GM04503 (cell line): Measurements from ENCODE around the gene LRMDA.

ENCODE experiments used
- DNase-seq: peaks from one replicate; pipeline ENCODE4 v3.0.0-alpha.2; 2012; ENCODE audit warnings: low read depth

LRMDA gene

DNA sequence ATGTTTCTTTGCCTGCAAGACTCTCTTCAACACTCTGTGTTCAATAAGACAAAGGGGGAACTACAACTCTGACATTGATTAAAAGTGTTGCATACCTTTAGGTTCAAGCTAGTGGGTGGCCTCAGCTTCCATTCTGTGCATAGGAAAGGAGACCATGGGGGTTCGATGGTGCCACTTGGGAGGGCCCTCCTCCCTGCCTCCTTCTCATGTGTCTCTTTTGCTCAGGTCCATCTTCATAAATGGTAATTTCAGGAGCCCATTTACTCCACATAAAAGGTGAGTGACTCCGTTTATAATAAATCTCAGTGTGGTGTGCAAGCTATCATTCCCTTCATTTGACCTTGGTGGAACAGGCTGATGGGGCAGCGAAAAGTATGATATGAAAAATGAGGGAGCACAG is 285.1 kb downstream of the LRMDA start:
- no peak for DNase-seq

DNA sequence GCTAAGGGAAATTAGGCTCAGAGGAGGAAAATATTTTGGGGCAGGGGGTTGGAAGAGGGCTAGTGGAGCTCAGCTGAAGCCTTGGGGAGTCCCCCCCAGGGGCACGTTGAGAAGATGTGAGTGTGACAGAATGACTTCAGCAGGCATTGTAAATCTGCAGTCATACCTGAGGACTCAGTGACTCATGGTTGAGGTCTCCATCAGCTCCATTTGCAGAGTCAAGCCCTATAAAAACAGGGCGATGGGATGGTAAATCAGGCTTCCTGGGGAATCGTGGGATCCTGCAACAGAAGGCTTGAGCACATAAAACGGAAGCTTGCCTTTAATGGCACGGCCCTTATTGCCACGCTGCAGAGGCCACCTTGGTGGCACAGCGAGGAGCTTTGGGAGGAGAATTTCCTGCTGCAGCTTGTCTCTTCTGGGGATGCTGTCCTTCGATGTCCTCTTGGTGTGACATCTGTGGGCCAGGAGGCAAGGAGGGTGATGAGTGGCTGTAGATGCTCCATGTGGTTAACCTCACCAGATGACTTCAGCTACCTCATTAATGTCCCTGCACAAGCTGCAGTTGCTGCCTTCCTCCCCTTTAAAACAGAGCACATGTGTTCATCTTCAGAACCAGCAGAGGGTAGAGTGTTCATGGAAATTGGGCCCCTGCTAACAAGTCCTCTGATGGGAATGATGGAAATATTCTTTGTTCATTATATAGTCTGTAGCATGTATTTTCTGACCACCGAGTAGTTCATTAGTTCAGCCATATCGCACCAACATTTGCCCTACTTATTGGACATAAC is 285.9 kb downstream of the LRMDA start:
- DNase-seq: no peak

DNA sequence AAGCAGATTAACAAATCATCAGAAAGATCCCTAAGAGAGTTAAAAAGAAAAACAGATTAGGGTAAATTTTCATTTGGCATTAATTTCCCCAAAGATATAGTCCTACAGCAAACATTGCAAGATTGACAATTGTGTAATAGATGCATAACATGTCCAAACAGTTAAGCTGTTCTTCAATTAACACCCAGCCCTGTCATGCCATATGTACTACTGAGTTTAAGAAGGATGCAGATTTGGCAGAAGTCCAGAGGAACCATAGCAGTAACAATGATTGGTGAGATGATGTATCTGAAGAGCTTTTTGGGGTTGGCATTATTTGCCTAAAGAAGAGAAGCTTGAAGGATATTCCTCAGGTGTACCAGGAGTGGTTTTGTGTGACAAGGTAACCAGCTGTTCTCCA is 287.6 kb downstream of the LRMDA start:
- no peak for DNase-seq

DNA sequence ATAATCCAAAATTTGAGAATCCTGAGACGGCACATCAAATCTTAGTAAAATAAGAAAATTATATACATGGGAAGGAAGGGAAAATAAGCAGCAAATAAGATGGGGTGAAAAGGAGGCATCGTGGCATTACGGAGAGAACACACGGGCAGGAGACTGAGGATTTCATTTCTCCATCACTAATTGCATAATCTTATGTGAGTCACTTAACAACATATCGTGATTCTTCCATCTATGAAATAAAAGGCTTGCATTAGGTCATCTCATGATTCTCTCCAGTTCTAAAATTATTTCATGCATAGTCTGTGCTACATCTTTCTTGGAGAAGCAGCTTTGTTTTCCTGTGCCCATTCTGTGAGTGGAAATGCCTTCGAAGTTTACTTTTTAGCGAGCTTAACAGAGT is 288.7 kb downstream of the LRMDA start:
- DNase-seq: no peak

DNA sequence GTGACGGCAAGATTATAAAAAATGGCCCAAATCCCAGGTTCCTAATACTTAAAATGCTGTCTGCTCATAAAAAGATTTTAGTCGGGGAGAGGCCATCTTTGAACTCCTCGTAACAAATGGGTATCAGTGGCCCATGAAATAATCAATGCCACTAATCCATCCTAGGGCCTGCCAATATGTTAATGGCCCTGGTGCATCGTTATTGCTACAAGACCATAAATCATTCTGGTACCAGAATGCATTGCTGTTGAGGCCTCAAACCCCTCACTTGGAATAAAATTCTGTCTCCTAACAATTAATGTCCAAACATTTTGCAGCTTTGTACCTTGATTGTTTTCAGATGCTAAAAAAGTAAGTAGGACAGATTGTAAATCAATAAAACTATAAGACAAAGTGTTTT is 290.6 kb downstream of the LRMDA start:
- DNase-seq: no peak

DNA sequence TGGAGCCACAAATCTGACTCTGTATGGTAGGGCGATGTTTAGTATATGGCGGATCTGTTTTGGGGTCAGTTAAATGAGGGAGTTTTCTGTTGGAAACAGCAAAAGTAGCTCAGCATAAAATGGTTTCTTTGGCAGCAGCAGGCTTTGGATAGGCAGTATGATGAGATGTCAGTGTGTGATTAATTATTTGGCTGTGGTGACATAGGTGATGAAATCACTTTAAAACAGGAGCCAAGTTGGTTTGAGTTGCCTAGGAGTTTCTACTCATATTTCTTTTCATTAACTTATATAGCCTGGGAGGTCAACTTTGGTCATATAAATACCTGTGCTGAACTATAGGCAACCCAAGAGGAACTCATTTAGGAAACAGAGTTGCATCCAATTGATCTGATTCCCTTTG is 291.2 kb downstream of the LRMDA start:
- DNase-seq: no peak

DNA sequence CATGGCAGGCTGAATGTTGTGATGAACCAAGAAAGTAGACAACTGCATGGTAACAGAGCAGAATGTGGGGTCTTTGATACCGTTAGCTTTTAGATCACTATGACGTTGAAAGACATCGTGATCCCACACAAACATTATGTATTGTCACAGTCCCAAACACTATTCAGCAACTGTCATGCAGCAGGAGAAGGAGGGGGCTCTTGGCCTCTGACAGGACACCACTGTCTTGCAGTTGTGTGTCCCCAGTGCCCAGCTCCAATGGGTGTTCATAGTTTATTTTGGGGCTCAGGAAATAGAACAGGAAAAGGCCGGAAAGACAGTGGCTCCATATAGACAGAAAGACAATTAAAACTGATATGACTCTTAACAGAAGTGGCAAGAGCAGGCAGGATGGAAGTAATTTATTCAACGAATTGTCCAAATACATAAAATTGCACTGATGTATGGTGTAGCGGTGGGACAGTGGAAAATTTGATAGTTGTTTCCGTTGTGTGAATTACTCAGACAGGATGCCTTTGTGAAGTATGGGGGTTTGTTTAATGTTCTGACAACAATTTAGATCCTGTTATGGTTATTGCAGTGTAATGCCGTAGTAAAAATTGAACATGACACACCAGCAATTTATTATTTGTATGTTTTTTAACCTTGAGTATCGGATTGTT is 292.0 kb downstream of the LRMDA start:
- DNase-seq: no peak

DNA sequence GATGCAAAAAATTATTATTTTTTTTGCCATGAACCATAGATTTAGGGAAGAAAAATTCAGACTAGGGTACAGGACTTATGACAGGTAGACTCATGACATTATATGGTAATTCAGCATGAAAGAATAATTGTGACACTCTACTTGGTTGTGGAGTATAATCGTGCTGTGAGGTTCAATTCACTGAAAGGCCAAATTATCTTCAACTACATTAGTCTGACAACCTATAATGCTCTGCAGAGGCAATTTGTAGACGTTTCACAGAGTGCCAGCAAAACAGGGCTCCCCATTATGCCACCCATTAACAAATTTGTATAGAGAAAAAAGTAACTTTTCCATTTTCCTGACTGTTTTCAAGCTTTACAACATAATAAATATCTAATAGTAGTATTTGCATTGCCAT is 292.6 kb downstream of the LRMDA start:
- DNase-seq: no peak

DNA sequence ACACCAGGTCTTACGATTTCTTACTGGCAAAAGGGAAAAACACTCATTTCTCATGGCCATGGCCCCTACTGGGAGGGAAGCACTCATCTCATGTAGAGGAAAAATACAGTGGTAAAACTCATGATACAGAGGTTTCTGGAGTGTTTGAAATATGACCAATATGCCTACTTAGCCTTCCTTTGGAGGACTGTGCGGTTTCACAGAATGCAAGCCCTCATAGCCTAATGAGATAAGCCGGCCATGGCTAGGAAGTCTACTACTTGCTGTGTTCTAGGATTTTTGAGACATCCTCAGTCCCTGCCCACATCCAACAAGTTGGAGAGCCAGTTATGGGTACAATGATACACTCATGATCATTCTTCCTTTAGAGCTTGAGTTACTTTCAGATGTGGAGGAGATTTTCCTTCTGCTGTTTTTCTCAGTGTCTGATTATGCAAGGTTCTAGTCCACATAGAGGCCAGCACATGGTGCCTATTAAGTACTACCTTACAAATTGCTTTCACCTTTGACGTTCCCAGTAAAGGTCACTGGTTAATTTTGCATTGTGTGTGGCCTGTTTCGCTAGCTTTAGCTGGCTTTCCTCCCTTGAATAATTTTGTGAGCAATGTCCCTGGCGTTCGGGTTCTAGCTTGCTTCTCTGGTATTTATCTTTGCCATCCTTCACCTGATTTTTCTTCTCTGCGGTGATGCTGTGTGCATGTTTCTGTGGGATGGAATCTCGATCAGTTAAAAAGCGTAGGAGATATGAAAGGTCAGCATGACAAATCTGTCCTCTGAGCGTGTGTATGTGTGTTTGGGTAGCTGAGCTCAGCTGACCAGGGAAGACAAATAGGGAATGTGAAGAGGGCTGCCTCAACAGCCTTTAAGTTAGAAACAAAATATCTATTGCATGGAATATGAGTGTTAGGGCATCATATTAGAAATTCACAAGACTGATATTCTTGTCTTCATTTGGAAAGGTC is 295.4 kb downstream of the LRMDA start:
- no peak for DNase-seq

DNA sequence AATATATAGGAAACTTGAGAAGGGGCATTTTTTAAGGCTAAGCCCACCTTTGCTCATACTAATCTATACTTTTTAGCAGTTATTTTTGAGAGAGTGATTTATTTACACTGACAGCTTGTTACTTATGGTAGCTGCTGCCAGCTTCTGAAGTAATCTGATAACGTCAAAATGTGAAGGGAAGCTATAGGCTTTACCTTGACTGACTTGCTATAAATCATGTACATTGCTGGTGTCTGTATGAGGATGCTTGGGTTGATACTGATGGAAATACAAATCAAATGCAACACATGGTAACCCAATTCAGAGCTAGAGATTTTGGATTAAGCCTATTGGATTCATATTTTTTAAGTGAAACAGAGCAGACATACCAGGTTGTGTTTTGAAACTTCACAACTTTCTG is 299.4 kb downstream of the LRMDA start:
- no peak for DNase-seq

DNA sequence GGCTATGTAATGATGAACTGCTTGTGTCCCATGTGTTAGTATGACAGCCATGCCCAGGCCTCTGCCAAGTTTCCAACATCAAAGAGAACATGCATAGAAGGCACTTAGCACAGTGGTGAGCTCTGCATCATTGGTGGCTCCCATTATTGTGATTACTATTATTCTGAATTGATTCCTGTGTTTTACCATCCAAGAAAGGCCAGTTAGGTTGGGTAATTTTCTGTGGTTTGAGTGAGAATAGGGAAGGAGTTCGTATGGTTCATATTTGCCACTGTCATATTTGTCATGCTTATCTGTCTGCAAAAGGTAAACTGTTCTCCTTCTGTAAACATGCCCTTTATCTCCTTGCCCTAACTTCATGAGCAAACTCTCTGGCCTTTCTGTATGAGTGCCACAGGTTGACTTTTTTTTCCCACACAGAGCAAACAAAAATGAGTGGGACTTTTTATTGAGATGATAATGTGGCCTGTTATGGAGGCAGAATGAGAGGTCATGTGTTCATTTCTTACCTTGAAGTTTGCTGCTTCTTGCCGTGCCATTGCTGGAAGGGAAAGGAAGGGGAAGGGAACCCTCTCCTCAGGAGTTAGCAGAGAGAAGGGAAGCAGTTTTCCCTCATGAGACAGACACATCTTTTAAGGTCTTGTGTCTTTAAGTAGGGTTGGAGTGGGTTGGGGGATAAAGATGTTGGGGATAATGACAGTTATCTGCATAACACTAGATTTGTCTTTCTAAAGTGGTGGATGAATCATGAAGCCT is 301.9 kb downstream of the LRMDA start:
- DNase-seq: no peak

DNA sequence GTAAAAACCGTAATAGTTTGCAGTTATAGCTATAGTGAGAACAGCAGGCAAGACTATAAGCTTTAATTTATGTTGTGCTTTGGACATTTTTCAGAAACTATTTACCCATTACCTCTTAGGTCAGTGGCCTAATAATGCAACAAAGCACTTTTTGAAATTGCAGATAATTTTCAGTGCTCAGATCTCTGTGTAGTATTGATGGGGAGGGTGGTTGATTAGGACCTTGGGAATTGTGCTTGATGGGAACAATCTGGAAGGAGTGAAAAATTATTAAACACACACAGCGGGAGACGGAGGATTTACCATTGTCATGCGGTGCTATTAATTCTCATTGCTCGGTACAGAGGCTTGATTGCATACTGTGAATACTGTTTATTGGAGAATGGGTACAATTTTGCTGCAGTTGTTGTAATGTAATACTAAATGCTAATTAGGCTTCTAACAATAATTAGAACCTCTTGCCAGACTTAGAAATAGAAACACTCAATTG is 304.8 kb downstream of the LRMDA start:
- no peak for DNase-seq

DNA sequence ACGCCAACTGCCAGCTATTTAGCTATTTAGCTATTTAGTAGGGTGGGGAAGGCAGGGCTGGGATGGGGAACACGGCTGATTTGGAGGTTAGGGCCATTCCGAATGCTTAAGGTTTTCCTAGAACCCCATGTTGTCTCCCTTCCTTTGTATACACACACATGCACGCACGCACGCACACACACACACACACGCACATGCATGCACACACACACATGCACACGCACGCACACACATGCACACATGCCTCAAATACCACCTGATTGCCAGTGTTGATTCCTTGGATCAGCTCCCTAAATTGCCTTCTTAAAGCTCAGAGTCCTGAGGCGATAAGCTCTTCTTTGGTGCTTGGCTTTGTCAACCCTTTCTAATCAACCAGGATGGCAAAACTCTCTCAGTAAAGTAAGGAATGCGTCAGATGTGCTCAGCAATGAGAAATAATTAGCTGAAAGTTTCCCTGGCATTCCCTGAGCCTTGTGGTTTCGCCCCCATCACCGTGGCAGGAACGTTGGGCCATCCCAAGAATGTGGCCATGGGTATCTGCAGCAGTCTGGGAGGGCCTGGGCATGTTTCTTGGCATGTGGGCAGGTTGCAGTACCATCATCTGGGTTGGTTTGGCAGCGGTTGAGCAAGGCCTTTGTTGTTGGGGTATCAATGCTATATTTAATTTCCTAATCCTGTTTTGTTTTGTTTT is 305.6 kb downstream of the LRMDA start:
- no peak for DNase-seq

DNA sequence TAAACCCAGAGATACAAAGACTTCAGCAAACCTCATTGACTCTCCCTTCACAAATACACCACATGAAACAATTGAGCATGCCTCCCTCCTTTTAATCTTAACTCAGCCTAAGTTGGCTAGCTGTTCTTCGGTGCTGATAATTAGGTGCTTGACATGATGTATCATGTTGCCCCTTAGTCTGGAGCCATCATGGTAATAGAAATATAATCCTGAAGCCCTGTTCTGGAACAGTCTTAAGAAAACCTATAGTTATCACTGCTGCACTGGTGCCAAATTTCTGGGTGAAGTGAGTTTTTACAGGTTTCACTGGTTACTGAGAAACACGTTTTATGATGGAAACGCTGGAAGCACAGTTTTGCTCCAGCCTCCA is 306.1 kb downstream of the LRMDA start:
- DNase-seq: no peak

DNA sequence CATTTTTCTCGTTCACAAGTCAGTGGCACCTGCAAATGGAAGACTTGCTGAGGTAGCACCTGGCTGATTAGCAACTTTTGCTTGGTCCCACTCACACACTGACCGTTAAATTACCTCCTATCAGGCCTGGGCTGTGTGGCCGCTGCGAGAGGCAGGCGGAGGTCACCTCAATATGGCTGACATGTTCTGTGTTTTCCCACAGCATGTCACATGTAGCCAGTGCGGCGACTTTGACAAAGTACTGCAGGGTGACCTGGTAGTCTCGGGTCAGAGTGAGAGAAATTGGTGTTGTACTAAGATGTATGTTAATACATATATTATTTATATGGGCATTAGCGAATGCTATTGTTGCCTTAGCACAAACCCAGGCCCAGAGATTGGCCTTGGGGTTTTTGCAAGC is 307.5 kb downstream of the LRMDA start:
- no peak for DNase-seq

DNA sequence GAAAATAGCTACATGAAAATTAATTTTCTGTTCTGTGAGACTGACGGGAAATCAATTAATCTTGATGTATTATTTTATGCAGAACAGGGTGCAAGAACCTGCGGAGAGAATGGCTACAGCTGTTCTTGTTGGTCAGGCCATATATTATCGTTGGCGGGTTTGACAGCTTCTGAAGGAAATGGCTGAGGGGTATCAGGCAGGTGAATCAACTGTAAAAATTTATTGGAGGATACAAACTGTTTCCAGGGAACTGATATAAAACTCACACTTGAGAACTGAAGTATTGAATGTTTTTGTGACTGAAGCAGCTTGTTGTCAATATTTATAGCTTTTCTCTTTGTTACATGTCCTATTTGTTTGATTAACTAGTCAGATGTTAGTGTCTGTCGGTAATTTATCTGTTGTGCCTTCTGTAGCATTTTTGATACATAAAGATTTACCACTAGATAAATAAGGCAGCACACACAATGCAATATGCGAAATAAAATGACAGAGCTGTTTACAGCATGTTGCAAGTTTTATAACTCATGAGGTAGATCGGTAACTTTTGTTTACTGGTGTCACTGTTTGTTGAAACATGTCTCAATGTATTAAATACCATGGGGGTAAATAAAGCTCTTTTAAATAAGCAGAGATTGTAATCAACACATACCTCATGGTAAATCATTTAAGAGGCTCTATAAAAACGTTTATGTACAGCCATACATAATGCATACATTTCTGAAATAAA is 308.2 kb downstream of the LRMDA start:
- DNase-seq: no peak

DNA sequence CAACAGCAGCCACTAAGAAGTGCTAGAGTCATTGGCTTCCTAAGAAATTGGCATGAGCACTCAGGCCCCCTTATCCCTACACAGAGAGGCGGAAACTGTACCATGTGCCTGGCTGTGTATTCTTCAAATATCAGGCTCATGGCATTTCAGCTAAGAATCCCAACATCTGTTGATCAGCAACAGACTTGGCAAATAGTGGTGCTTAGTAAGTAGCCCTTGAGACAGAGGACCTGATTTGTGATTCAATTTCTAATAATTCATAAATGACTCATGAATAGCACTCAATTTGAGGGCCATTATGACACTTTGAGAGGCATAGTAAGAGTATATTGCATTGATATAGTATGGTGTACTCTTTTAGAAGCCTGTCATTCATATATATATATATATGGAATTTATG is 309.1 kb downstream of the LRMDA start:
- no peak for DNase-seq

DNA sequence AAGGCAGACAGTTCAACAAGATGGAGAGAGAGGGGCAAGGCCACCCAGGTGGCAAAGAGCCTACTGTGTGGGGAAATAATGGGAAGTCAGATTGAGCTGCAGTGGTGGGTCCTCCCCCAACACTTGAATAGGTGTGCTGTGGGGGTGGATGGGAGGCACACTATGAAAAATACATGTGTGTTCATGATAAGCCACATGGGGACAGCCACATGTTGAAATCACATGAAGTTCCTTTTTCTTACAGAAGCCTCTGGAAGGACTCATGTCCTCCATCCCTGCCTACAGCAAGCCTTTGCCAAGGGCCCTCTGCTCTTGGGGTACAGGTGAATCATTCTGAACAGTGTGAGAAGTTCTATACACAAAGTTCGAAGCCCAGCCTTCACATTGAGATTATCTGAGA is 310.9 kb downstream of the LRMDA start:
- no peak for DNase-seq

DNA sequence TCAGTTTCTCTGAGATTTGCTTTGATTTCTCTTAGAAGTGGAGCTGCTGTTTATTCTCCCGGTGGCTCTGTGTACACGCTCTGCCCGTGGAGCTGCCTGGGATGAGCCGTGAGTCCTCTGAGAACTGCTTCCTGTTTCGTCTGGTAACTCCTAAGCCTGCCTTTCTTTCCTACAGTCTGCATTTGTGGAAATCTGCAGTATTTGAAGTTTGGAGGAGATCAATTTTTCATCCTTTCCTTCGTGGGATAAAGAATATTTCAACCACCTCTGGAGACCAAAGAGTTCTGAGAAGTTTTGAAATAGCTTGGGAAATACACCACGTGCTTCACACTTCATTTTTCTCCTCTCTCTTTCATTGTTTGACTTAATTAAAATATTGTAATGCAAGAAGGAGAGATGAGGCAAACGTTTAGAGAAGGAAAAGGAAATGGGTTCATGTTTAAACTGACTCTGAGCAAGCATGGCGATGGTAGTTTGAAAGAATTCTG is 311.9 kb downstream of the LRMDA start:
- no peak for DNase-seq

DNA sequence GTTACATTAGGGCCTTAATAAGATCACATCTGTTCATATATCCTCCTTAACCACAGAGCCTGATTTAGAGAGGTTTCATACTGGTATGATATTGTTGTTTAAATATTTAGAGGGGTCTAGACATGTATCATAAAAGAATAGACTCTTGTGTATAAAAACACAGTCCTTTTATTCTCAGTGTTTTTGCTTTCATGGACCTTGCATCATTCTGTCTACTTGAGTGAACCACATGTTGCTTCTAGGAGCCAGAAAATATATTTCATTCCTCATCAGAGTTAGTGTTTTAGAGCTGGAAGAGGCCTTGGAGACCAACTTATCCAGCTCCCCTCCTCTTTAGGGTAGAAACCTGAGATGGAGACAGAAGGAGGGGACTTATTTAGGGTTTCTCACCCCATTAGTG is 312.8 kb downstream of the LRMDA start:
- no peak for DNase-seq
